Omental fat pad (tissue), 4 donors: Measurements from ENCODE around the gene C1S. TPM values are rescaled to one million over a fixed set of nuclear protein-coding genes. Genes with fewer than 3 reads are reported as not detected.

Source experiments
- ATAC-seq: fragments of 150-250 bp; one replicate; pipeline ENCODE4 v1.9.1; 2016; ENCODE audit warnings: mild to moderate bottlenecking, moderate library complexity; ENCODE audit not compliant: low FRiP score
- DNase-seq: peaks from one replicate; pipeline ENCODE4 v3.0.0-alpha.2; 2019; ENCODE audit warnings: low spot score
- total RNA-seq, 4 donors: library from RNA; depleted of rRNA; stranded (reverse); fragments of >200 nt; gene quantifications; one replicate each; pipeline ENCODE4 v1.1.0, GENCODE V29; 2016
- TF ChIP-seq, protein P1 (sequence below), 3 donors: fragments of 450-650 bp; IDR thresholded peaks; one replicate each; pipeline ENCODE4 v1.5.1; 2016 to 2017; ENCODE audit warnings: antibody characterized with exemption in 3 of 3, mild to moderate bottlenecking in 3 of 3, moderate library complexity in 2 of 3

C1S gene
- total RNA-seq, 4 donors from 2014 or later = 490 to 872 (median 705) TPM

DNA sequence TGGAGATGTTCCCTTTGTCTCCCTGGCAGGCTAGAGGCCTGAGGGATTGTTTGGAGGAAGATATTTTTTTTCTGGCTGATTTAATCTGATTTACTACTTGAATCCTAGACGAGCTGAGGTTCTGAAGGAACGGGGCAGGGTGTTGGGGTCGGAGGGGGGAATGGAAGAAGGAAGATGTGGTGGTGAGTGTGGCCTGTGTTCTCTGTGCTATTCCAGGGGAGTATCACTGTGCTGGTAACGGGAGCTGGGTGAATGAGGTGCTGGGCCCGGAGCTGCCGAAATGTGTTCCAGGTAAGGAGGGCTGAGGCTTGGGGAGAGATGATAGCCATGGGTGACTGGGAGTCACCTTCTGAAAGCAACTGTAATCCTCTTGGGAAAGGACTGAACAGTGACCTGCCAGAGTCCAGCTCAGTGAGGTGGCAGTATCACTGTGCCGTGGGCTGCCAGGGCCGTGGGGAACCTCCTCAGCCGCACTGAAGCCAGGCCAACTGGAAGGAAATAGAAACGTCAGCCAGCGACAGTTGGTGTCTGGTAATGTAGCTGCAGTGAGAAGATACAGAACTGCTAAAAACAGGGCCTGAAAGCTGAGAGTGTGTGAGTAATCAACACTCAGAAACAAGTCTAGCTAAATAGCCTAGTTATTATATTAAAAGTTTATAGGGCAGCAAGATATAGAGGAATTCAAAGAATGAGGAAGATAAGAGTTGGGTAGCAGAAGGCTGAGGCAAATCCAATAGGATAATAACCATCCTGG is 7.9 kb downstream of the C1S start:
- peak; percentile 71 for ATAC-seq
- TF ChIP-seq, protein P1, sequence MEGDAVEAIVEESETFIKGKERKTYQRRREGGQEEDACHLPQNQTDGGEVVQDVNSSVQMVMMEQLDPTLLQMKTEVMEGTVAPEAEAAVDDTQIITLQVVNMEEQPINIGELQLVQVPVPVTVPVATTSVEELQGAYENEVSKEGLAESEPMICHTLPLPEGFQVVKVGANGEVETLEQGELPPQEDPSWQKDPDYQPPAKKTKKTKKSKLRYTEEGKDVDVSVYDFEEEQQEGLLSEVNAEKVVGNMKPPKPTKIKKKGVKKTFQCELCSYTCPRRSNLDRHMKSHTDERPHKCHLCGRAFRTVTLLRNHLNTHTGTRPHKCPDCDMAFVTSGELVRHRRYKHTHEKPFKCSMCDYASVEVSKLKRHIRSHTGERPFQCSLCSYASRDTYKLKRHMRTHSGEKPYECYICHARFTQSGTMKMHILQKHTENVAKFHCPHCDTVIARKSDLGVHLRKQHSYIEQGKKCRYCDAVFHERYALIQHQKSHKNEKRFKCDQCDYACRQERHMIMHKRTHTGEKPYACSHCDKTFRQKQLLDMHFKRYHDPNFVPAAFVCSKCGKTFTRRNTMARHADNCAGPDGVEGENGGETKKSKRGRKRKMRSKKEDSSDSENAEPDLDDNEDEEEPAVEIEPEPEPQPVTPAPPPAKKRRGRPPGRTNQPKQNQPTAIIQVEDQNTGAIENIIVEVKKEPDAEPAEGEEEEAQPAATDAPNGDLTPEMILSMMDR (IDR thresholded peaks at IDR 0.05) = no peak

GRCh38 chr12:7068994-7069346 is 8.5 kb downstream of the C1S start:
- TF ChIP-seq, protein P1 (IDR thresholded peaks at IDR 0.05) = no peak
- ATAC-seq = peak; percentile 15
- DNase-seq = no peak

More for the DNA sequence above, 7.9 kb downstream of the C1S start:
- no peak for DNase-seq

GRCh38 chr12:7069386-7069785 is 8.9 kb downstream of the C1S start:
- no peak for DNase-seq
- ATAC-seq = no peak
- TF ChIP-seq, protein P1 (IDR thresholded peaks at IDR 0.05) = no peak

GRCh38 chr12:7072035-7072434 is 11.5 kb downstream of the C1S start:
- TF ChIP-seq, protein P1 (IDR thresholded peaks at IDR 0.05) = no peak
- no peak for ATAC-seq
- no peak for DNase-seq

GRCh38 chr12:7072554-7072953 is 12.0 kb downstream of the C1S start:
- TF ChIP-seq, protein P1 (IDR thresholded peaks at IDR 0.05) = no peak
- no peak for ATAC-seq
- no peak for DNase-seq

- DNase-seq = no peak
- no peak for ATAC-seq
- TF ChIP-seq, protein P1 (IDR thresholded peaks at IDR 0.05) = no peak
These were observed 13.4 kb downstream of the C1S start for GRCh38 chr12:7073946-7074345.

- TF ChIP-seq, protein P1 (IDR thresholded peaks at IDR 0.05) = no peak
- DNase-seq (no peak), ATAC-seq (no peak)
These were observed 15.0 kb downstream of the C1S start for GRCh38 chr12:7075518-7075917.
